ENCODE results near the gene SSR2.

- TF ChIP-seq CTCF (IDR thresholded peaks at IDR 0.05) (no peak), POLR2A (IDR thresholded peaks at IDR 0.05) (no peak)
Measured at GRCh38 chr1:156001662-156002171, 19.0 kb downstream of the SSR2 start.

Data from upper lobe of left lung (tissue), 4 donors.